ENCODE data around the gene FAM184A.

FAM184A gene

DNA sequence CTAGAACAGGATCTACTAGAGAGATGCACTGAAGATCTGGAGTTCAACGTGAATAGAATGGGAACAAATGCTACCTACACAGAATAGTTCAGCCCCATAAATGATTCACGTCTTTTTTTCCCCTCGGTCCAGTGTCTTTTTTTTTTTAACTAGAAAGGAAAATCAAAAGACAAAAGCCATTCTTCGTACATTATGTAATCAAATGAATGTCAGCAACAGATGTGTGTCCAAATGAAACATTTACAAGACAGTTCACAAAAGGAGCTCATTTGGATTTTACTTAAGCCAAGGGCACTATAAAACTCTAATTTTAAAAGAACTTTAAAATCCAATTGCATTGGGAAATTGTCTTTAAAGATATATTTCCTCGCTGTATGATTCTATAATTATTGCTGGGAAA lies 42.4 kb downstream of the FAM184A start:
- Histone ChIP-seq H3K27me3 (replicated peaks) (no peaks in the 10 kb centered on the region), H3K4me3 (ENCODE audit: low read depth, low read length) (no peak overlapping the region), H3K36me3 (replicated peaks) (no peaks in the 10 kb centered on the region), H3K27ac (no peak overlapping the region)
- TF ChIP-seq, protein P1, sequence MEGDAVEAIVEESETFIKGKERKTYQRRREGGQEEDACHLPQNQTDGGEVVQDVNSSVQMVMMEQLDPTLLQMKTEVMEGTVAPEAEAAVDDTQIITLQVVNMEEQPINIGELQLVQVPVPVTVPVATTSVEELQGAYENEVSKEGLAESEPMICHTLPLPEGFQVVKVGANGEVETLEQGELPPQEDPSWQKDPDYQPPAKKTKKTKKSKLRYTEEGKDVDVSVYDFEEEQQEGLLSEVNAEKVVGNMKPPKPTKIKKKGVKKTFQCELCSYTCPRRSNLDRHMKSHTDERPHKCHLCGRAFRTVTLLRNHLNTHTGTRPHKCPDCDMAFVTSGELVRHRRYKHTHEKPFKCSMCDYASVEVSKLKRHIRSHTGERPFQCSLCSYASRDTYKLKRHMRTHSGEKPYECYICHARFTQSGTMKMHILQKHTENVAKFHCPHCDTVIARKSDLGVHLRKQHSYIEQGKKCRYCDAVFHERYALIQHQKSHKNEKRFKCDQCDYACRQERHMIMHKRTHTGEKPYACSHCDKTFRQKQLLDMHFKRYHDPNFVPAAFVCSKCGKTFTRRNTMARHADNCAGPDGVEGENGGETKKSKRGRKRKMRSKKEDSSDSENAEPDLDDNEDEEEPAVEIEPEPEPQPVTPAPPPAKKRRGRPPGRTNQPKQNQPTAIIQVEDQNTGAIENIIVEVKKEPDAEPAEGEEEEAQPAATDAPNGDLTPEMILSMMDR (IDR thresholded peaks at IDR 0.05; ENCODE audit: low read depth, low read length, missing control alignments): no peak
- DNase-seq: no peak
- in situ Hi-C loops (cut with HindIII; ENCODE audit: low pct_ligation_motif_present, low sequenced_read_pairs): no loop called here

DNA sequence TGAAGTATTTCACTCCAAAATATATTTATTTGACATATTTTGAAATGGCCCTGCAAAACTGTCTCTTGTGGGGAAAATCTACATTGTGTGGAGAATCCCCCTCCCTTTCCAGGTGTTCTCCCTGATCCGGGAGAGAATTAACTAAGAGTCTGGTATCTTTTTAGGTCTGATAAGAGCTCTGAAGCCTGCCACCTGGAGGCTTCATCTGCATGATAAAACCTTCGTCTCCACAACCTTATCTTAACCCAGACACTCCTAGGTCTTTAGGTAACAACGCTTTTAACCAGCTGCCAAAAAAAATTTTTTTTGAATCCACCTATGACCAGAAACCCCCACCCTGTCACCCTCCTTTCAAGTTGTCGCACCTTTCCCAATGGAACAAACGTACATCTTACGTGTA lies 43.0 kb downstream of the FAM184A start:
- Histone ChIP-seq H3K4me3 (ENCODE audit: low read depth, low read length) (no peak overlapping the region), H3K27me3 (replicated peaks) (no peaks in the 10 kb centered on the region), H3K36me3 (replicated peaks) (no peaks in the 10 kb centered on the region), H3K27ac (no peak overlapping the region)
- in situ Hi-C loops (cut with HindIII; ENCODE audit: low pct_ligation_motif_present, low sequenced_read_pairs): no loop called here
- TF ChIP-seq, protein P1 (IDR thresholded peaks at IDR 0.05; ENCODE audit: low read depth, low read length, missing control alignments): no peak
- no peak for DNase-seq

DNA sequence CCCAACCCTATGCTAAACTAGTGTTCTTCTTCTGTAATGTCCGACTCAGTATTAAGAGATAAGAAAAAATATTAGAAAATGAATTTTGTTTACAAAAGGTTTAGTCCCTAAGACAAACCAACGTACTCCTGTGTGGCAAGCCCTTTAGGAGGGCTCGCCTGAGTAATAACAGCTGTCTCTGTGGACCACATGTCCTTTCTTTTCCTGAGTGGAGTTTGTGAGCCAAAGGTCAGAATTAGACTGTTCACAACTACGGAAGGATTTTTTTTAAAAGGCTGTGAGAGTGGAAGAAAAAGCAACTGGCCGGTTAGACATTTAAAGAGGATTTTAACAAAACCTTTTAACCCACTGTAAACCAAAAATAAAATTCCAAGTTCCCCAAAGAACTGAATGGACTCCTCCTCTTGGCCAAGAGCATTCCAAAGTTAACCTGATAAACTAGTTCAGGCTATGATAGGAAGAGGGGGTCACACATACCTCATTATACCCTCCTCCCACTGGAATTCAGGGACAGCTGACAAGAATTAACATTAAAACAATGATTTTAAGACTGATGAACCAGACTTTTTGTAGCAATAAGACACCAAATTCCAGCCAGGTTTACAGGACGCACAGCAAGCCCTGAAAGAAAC lies 43.5 kb downstream of the FAM184A start:
- in situ Hi-C loops (cut with HindIII; ENCODE audit: low pct_ligation_motif_present, low sequenced_read_pairs): no loop called here
- TF ChIP-seq, protein P1 (IDR thresholded peaks at IDR 0.05; ENCODE audit: low read depth, low read length, missing control alignments): no peak
- DNase-seq: no peak

DNA sequence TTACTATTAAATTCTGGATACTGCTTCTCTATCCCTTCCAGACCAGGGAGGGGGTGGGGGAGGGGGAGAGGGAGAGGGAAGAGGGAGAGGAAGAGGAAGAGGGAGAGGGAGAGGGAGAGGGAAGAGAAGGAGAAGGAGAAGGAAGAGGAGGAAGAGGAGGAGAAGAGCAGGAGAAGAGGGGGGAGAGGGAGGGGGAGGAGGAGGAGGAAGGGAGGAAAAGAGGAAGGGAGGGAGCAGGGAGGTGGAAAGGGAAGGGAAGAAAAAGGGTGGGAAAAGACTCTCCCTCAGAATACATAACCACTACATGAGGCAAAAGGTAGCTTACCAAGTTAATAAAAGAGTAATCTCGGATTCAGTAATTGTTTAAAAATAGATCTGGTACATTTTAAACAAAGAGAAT lies 46.0 kb downstream of the FAM184A start:
- TF ChIP-seq, protein P1 (IDR thresholded peaks at IDR 0.05; ENCODE audit: low read depth, low read length, missing control alignments): no peak
- Histone ChIP-seq H3K36me3 (replicated peaks) (no peaks in the 10 kb centered on the region), H3K27me3 (replicated peaks) (no peaks in the 10 kb centered on the region), H3K27ac (no peak overlapping the region), H3K4me3 (ENCODE audit: low read depth, low read length) (no peak overlapping the region)
- in situ Hi-C loops (cut with HindIII; ENCODE audit: low pct_ligation_motif_present, low sequenced_read_pairs): no loop called here
- no peak for DNase-seq

More for the DNA sequence above, 43.5 kb downstream of the FAM184A start:
- Histone ChIP-seq H3K4me3 (ENCODE audit: low read depth, low read length) (no peak overlapping the region), H3K27me3 (replicated peaks) (no peaks in the 10 kb centered on the region), H3K36me3 (replicated peaks) (no peaks in the 10 kb centered on the region), H3K27ac (no peak overlapping the region)

DNA sequence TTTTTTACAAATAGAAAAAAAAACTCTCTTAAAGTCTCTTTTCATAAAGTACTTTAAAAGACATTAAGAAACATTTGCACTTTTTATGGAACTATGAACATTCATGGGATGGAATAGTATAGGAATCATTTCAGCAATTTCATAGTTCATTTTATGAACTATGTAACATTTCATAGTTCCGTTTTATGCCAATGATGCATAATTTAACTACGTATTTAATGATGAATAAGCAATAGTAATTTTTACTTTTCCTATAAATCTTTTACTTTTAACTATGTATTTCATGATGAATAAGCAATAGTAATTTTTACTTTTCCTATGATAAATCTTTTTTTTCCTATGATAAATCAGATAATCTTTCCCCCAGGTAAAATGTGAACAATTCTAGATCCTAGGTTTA lies 47.7 kb downstream of the FAM184A start:
- in situ Hi-C loops (cut with HindIII; ENCODE audit: low pct_ligation_motif_present, low sequenced_read_pairs): no loop called here
- no peak overlapping the region for H3K27ac ChIP-seq
- H3K27me3 ChIP-seq (replicated peaks): no peaks in the 10 kb centered on the region
- DNase-seq: no peak
- no peaks in the 10 kb centered on the region for H3K36me3 ChIP-seq (replicated peaks)
- TF ChIP-seq, protein P1 (IDR thresholded peaks at IDR 0.05; ENCODE audit: low read depth, low read length, missing control alignments): no peak
- H3K4me3 ChIP-seq (ENCODE audit: low read depth, low read length): no peak overlapping the region

DNA sequence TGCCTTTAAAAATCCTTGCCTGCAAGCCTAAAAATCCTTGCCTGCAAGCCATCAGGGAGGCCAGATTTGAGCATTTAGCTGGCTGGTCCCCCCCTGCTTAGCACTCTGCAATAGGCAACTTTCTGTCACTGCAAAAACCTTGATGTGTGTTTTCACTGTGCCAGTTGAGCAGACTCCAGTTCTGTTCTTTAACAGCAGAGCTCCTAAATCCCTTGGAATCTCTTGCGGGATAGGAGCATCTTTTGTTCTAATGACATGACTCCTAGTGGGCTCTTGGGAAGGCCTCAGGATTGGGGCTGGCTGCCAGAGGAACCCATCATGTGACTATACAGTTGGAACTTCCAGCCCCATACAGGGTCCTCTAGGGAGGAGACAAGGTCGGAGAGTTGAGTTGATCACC lies 50.4 kb downstream of the FAM184A start:
- Histone ChIP-seq H3K27me3 (replicated peaks) (no peaks in the 10 kb centered on the region), H3K27ac (no peak overlapping the region), H3K36me3 (replicated peaks) (no peaks in the 10 kb centered on the region), H3K4me3 (ENCODE audit: low read depth, low read length) (no peak overlapping the region)
- DNase-seq: no peak
- in situ Hi-C loops (cut with HindIII; ENCODE audit: low pct_ligation_motif_present, low sequenced_read_pairs): no loop called here
- TF ChIP-seq, protein P1 (IDR thresholded peaks at IDR 0.05; ENCODE audit: low read depth, low read length, missing control alignments): no peak
